Measurements from ENCODE around the gene CFB. TPM values are rescaled to one million over a fixed set of nuclear protein-coding genes. Genes with fewer than 3 reads are reported as not detected.
A peak's percentile ranks its signal among the peaks of the same experiment; 100 is the strongest.

The CFB gene
- total RNA-seq, 4 donors from 2014 or later, result 6.2 to 32.6 (median 31.5) TPM; not detected in 1

GRCh38 chr6:31956796-31957195 is 10.9 kb downstream of the CFB start:
- no peaks in the 10 kb centered on the region for H3K27me3 ChIP-seq
- H3K9me3 ChIP-seq, result no peaks in the 10 kb centered on the region
- H3K27ac ChIP-seq, result no peak overlapping the region
- intact Hi-C loops (cut with DNase I; ENCODE audit: low total_unique reads), result no loop called here
- H3K36me3 ChIP-seq, result no peaks in the 10 kb centered on the region
- TF ChIP-seq POLR2A (IDR thresholded peaks at IDR 0.05) (no peak), CTCF (IDR thresholded peaks at IDR 0.05) (no peak)
- peaks cover 0 to 11% of the 10 kb centered on the region in 2 donors for H3K4me1 ChIP-seq
- DNase-seq, result no peak
- H3K4me3 ChIP-seq, result no peak overlapping the region

GRCh38 chr6:31958412-31958740 is 12.5 kb downstream of the CFB start:
- DNase-seq, result no peak
- intact Hi-C loops (cut with DNase I; ENCODE audit: low total_unique reads), result no loop called here
- TF ChIP-seq CTCF (IDR thresholded peaks at IDR 0.05) (no peak), POLR2A (IDR thresholded peaks at IDR 0.05) (no peak)
- no peaks in the 10 kb centered on the region for H3K9me3 ChIP-seq
- H3K4me3 ChIP-seq, result peak overlapping the region; percentile 89 to 96
- no peaks in the 10 kb centered on the region for H3K36me3 ChIP-seq
- H3K27ac ChIP-seq, result peak overlapping the region; percentile 89 to 93
- H3K27me3 ChIP-seq, result no peaks in the 10 kb centered on the region
- H3K4me1 ChIP-seq, result peaks cover 0 to 11% of the 10 kb centered on the region in 2 donors

DNA sequence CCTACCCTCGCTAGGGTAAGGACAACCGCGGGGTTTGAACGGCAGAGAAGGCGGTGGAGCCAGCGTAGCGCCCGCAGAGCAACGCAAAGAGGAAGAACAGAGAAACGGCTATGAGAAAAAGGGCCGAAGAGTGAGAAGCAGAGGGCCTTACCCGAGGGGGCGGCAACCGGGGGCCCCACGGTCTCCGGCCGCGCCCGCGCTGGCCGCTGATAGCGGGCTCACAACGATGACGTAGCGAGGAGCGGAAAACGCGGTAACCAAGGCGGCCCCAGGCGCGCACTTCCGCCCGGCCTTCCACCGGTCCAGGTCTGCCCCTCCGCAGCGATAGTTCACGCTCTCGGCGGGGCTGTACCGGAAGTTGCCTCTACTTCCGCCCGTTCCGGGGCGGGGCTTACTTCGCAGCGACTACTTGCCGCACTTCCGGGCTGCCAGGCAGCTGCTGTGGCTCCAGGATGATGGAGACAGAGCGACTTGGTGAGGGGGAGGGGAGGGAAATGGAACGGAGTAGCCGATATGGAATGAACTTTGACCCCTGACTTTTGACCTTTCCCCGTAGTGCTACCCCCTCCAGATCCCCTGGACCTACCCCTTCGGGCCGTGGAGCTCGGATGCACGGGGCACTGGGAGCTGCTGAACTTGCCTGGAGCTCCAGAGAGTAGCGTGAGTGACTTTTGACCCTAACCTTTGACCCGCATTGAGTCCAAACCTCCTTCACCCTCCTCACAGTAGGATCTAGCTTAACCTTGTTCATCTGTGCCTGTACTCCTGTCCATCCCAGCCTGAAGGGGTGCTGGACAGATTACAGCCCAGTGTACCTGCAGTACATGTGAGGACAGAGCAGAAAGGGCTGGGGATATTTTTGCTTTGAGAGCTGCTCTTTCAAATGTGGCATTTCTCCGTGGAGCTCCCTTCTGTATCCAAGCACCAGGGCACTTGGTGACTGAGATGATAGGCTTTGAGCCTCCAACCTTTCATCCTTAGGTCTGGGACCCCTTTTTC is 13.1 kb downstream of the CFB start, which contains the start of the genes NELFE and SKIC2:
Gene NELFE, minus strand, starts transcription at position 231 of the 999 bp plus-strand sequence. CDS start 525 bp downstream, outside the sequence.
Gene SKIC2, plus strand, starts transcription at position 435 of the 999 bp plus-strand sequence. Its CDS starts 18 bp downstream, at position 453.
- Histone ChIP-seq H3K4me1 (peaks cover 0 to 11% of the 10 kb centered on the region in 2 donors), H3K27ac (peak within 1 kb of the TSS; percentile 89 to 93), H3K27me3 (no peaks in the 10 kb centered on the region), H3K4me3 (peak within 1 kb of the TSS; percentile 89 to 96), H3K9me3 (no peaks in the 10 kb centered on the region), H3K36me3 (no peaks in the 10 kb centered on the region)
- intact Hi-C loops (cut with DNase I; ENCODE audit: low total_unique reads), result no loop called here
- TF ChIP-seq POLR2A (IDR thresholded peaks at IDR 0.05) (peak; percentile 38 to 69), CTCF (IDR thresholded peaks at IDR 0.05) (no peak)
- DNase-seq, result peak; percentile 97 to 99

DNA sequence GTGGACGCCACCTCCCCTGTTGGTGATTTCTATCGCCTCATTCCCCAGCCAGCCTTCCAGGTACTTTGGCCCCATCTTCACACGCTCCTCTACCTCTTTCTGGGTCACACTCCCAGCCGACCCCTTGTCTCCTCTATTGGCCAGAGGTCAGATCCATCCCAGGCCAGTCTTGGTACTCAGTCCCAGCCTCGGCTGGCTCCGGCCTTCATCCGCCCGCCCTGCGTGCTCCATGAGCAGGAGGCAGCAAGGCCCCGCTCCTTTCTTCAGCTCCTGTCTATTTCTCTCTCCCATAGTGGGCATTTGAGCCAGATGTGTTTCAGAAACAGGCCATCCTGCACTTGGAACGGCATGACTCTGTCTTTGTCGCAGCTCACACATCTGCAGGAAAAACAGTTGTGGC is 15.7 kb downstream of the CFB start:
- intact Hi-C loops (cut with DNase I; ENCODE audit: low total_unique reads), result no loop called here
- no peak overlapping the region for H3K27ac ChIP-seq
- H3K9me3 ChIP-seq, result no peaks in the 10 kb centered on the region
- no peaks in the 10 kb centered on the region for H3K36me3 ChIP-seq
- H3K4me1 ChIP-seq, result peaks cover 0 to 11% of the 10 kb centered on the region in 2 donors
- no peak overlapping the region for H3K4me3 ChIP-seq
- DNase-seq, result no peak
- no peak for TF ChIP-seq CTCF (IDR thresholded peaks at IDR 0.05)
- no peak for TF ChIP-seq POLR2A (IDR thresholded peaks at IDR 0.05)
- no peaks in the 10 kb centered on the region for H3K27me3 ChIP-seq

DNA sequence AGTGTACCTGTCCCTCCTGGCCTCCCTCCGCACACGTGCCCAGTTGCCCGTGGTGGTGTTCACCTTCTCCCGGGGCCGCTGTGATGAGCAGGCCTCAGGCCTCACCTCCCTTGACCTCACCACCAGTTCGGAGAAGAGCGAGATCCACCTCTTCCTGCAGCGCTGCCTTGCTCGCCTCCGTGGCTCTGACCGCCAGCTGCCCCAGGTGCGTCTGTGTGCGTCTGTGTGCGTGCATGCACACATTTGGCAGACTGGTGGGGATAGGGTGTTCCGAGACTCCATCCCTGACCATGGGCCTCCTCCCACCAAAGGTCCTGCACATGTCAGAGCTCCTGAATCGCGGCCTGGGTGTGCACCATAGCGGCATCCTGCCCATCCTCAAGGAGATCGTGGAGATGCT is 18.0 kb downstream of the CFB start:
- Histone ChIP-seq H3K27ac (no peak overlapping the region), H3K27me3 (no peaks in the 10 kb centered on the region), H3K4me1 (no peaks in the 10 kb centered on the region), H3K36me3 (no peaks in the 10 kb centered on the region), H3K9me3 (no peaks in the 10 kb centered on the region), H3K4me3 (no peak overlapping the region)
- no peak for TF ChIP-seq CTCF (IDR thresholded peaks at IDR 0.05)
- no peak for TF ChIP-seq POLR2A (IDR thresholded peaks at IDR 0.05)
- intact Hi-C loops (cut with DNase I; ENCODE audit: low total_unique reads), result no loop called here
- no peak for DNase-seq
